Glutamatergic neuron (in vitro differentiated cells): ENCODE data around the gene CDK14. TPM values are rescaled to one million over a fixed set of nuclear protein-coding genes. Genes with fewer than 3 reads are reported as not detected.

Experiments used
- DNase-seq: peaks from one replicate; pipeline ENCODE4 v3.0.0; 2022
- H3K27ac Mint-ChIP-seq: one replicate; pipeline ENCODE4 v1.8.0; 2020; ENCODE audit warnings: mild to moderate bottlenecking, mixed read lengths, inconsistent platforms; ENCODE audit not compliant: unreplicated experiment
- H3K27me3 Mint-ChIP-seq: one replicate; pipeline ENCODE4 v1.8.0; 2020; ENCODE audit warnings: mild to moderate bottlenecking, moderate library complexity, mixed read lengths, inconsistent platforms; ENCODE audit not compliant: unreplicated experiment
- H3K36me3 Mint-ChIP-seq: one replicate; pipeline ENCODE4 v1.8.0; 2020; ENCODE audit warnings: mild to moderate bottlenecking, mixed read lengths, inconsistent platforms; ENCODE audit not compliant: unreplicated experiment
- H3K4me1 Mint-ChIP-seq: one replicate; pipeline ENCODE4 v1.8.0; 2020; ENCODE audit warnings: mild to moderate bottlenecking, low read depth, mixed read lengths, inconsistent platforms; ENCODE audit not compliant: unreplicated experiment
- H3K4me3 Mint-ChIP-seq: one replicate; pipeline ENCODE4 v1.8.0; 2020; ENCODE audit warnings: mild to moderate bottlenecking, mixed read lengths, inconsistent platforms; ENCODE audit not compliant: unreplicated experiment
- H3K9me3 Mint-ChIP-seq: one replicate; pipeline ENCODE4 v1.8.0; 2020; ENCODE audit warnings: mild to moderate bottlenecking, moderate library complexity, mixed read lengths, inconsistent platforms; ENCODE audit not compliant: unreplicated experiment
- total RNA-seq: library from RNA; stranded (reverse); fragmentation: NEBNext Ultra II Directional; extraction: Animal tissue kit (Norgen Biotek cat#: 25700); gene quantifications from one replicate; pipeline ENCODE4 v1.2.1, GENCODE V29; 2021; ENCODE audit not compliant: unreplicated experiment
- TF ChIP-seq, protein P1 (sequence below): fragments of 200-600 bp; sonication (generic); IDR thresholded peaks from one replicate; pipeline ENCODE4 v1.5.0; 2021; ENCODE audit not compliant: partially characterized antibody, unreplicated experiment

CDK14 gene
- total RNA-seq, 1 donor from 2014 or later, result 96.5 TPM

GRCh38 chr7:91137788-91138368, 541.8 kb downstream of the CDK14 start:
- Mint-ChIP-seq H3K27me3 (no peaks in the 10 kb centered on the region), H3K4me1 (peaks cover 19% of the 10 kb centered on the region), H3K4me3 (no peak overlapping the region), H3K9me3 (peaks cover 3% of the 10 kb centered on the region), H3K27ac (no peak overlapping the region), H3K36me3 (peaks cover 7% of the 10 kb centered on the region)
- DNase-seq, result no peak
- TF ChIP-seq, protein P1, sequence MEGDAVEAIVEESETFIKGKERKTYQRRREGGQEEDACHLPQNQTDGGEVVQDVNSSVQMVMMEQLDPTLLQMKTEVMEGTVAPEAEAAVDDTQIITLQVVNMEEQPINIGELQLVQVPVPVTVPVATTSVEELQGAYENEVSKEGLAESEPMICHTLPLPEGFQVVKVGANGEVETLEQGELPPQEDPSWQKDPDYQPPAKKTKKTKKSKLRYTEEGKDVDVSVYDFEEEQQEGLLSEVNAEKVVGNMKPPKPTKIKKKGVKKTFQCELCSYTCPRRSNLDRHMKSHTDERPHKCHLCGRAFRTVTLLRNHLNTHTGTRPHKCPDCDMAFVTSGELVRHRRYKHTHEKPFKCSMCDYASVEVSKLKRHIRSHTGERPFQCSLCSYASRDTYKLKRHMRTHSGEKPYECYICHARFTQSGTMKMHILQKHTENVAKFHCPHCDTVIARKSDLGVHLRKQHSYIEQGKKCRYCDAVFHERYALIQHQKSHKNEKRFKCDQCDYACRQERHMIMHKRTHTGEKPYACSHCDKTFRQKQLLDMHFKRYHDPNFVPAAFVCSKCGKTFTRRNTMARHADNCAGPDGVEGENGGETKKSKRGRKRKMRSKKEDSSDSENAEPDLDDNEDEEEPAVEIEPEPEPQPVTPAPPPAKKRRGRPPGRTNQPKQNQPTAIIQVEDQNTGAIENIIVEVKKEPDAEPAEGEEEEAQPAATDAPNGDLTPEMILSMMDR, result no peak

- no peak overlapping the region for H3K27ac Mint-ChIP-seq
- peaks cover 20% of the 10 kb centered on the region for H3K4me1 Mint-ChIP-seq
- TF ChIP-seq, protein P1, result no peak
- H3K9me3 Mint-ChIP-seq, result peaks cover 3% of the 10 kb centered on the region
- DNase-seq, result no peak
- peaks cover 7% of the 10 kb centered on the region for H3K36me3 Mint-ChIP-seq
- no peak overlapping the region for H3K4me3 Mint-ChIP-seq
- no peaks in the 10 kb centered on the region for H3K27me3 Mint-ChIP-seq
Measured at GRCh38 chr7:91140286-91140685, 544.2 kb downstream of the CDK14 start.

- Mint-ChIP-seq H3K9me3 (peaks cover 3% of the 10 kb centered on the region), H3K4me3 (no peak overlapping the region), H3K4me1 (peaks cover 19% of the 10 kb centered on the region), H3K27ac (no peak overlapping the region), H3K27me3 (no peaks in the 10 kb centered on the region), H3K36me3 (peaks cover 7% of the 10 kb centered on the region)
- TF ChIP-seq, protein P1, result no peak
- DNase-seq, result no peak
Measured at GRCh38 chr7:91140982-91141381, 544.9 kb downstream of the CDK14 start.

- peaks cover 7% of the 10 kb centered on the region for H3K36me3 Mint-ChIP-seq
- no peaks in the 10 kb centered on the region for H3K27me3 Mint-ChIP-seq
- H3K27ac Mint-ChIP-seq, result no peak overlapping the region
- H3K4me1 Mint-ChIP-seq, result peaks cover 9% of the 10 kb centered on the region
- DNase-seq, result no peak
- H3K9me3 Mint-ChIP-seq, result peaks cover 3% of the 10 kb centered on the region
- TF ChIP-seq, protein P1, result no peak
- H3K4me3 Mint-ChIP-seq, result no peak overlapping the region
Measured at GRCh38 chr7:91142743-91143142, 546.6 kb downstream of the CDK14 start.

- Mint-ChIP-seq H3K27me3 (no peaks in the 10 kb centered on the region), H3K9me3 (no peaks in the 10 kb centered on the region), H3K4me3 (no peak overlapping the region), H3K4me1 (peaks cover 10% of the 10 kb centered on the region), H3K27ac (no peak overlapping the region), H3K36me3 (no peaks in the 10 kb centered on the region)
- TF ChIP-seq, protein P1, result no peak
- no peak for DNase-seq
Measured at GRCh38 chr7:91149341-91150246, 553.5 kb downstream of the CDK14 start.
